ENCODE data around the gene HMG20A.

HMG20A gene

DNA sequence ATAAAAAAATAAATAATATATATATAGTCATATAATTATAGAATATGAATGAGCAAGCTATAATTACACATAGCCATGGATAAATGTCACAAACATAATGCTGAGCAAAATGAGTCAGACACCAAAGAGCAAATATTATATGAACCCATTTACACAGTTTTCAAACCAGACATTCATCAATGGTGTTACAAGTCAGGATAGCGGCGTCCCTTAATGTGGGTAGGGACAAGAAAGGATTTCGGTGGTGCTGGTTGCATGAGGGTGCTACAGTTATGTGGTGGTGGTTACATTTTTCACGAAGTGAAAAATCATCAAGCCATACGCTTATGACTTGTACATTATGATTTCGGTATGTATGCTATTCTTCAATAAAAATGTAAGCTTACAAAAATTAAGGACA lies 100.5 kb downstream of the HMG20A start:
- in situ Hi-C loops (cut with MboI; ENCODE audit: low sequenced_read_pairs) = no loop called here

DNA sequence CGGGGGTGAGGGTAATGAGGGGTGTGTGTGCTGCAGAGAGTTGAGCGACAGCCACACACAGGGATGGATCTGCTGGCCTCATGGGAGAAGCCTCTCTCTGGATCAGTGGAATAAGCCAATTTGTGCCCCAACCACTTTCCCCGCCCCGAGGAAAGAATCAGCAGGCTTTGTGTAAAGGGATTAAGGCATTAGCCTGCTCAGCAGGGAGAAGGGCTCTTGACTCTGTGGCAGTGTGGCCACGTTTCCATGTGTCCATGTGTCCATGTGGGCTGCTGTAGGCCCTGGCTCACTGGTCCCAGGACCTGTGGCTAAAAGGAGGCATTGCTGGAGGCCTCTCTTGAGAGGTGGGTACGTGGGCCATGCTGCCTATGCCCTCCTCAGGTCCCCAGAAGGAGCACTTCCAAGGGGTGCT lies 104.7 kb downstream of the HMG20A start:
- H3K4me1 ChIP-seq = no peaks in the 10 kb centered on the region
- no peak overlapping the region for H3K4me3 ChIP-seq
- peaks cover 9% of the 10 kb centered on the region; the same call in 1 of the 2 replicates for H3K27me3 ChIP-seq (ENCODE audit: low read depth)
- in situ Hi-C loops (cut with MboI; ENCODE audit: low sequenced_read_pairs) = no loop called here
- no peak for DNase-seq (ENCODE audit: low spot score in 2 of 2)
- H3K9me3 ChIP-seq = no peaks in the 10 kb centered on the region
- no peaks in the 10 kb centered on the region for H3K36me3 ChIP-seq (replicated peaks)

More for the DNA sequence above, 100.5 kb downstream of the HMG20A start:
- no peak overlapping the region for H3K4me3 ChIP-seq
- no peaks in the 10 kb centered on the region for H3K4me1 ChIP-seq
- peaks cover 9% of the 10 kb centered on the region; the same call in 1 of the 2 replicates for H3K27me3 ChIP-seq (ENCODE audit: low read depth)
- DNase-seq (ENCODE audit: low spot score in 2 of 2) = no peak
- no peaks in the 10 kb centered on the region for H3K36me3 ChIP-seq (replicated peaks)
- H3K9me3 ChIP-seq = no peaks in the 10 kb centered on the region

DNA sequence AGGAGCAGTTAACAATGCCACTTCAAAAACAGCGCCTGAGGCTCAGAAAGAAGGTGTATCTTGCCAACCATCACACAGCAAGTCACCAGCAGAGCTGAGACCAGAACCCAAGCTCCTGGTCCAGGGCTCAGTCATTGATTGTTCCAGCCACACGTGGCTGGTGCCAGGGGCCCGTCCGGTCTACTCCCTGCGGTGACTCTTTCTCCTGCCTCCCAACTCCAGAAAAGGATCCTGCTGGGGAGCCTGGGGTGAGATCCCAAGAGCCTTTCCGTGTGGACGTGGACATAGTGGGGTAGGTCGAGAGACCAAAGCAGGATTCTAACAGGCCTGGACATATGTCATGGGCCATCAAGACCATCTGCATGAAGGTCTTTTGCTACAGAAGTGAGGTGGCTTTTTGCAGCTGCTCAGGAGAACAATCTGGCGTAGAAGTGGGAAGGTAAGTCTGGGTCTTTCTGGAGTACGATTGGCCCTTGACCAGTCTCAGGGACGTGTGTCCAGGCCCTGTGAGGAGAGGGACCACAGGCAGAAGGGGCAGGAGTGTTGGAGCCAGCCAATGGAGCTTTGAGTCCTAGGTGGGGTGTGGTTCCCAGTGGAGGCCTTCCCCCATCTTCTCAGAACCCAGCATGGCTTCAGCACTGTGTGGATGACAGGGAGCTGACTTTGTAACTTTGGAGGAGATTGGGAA lies 105.4 kb downstream of the HMG20A start:
- in situ Hi-C loops (cut with MboI; ENCODE audit: low sequenced_read_pairs) = no loop called here
- H3K27me3 ChIP-seq (ENCODE audit: low read depth) = peaks cover 9% of the 10 kb centered on the region; the same call in 1 of the 2 replicates
- no peak overlapping the region for H3K4me3 ChIP-seq
- H3K9me3 ChIP-seq = no peaks in the 10 kb centered on the region
- H3K4me1 ChIP-seq = no peaks in the 10 kb centered on the region
- no peaks in the 10 kb centered on the region for H3K36me3 ChIP-seq (replicated peaks)
- DNase-seq (ENCODE audit: low spot score in 2 of 2) = no peak

DNA sequence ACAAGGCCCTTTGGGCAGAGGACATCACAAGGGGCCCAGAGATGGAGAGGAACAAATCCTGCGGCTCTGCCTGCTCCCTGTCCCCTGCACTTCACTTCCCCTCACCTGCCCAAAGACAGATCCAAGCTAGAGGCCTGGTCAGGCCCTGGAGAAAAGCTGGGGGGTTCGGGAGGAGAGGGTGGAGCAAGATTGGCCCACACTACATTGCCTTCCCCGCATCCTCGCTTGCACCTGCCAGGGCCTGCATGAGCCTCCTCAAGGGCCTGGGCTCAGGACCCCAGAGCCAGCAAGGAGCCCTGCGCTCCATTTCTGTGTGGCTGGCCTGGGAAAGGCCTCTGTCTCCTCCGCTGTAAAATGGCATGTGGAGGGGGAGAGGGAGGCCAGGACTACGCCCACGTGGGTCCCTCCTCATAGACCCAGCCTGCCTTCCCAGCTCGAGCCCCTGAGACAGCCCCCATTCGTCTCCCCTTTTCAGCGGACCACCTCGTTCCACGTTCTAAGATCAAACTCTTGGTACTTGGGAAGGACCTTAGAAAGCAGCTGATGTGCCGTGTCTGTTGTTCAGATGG lies 106.0 kb downstream of the HMG20A start:
- no peak overlapping the region for H3K4me3 ChIP-seq
- no peaks in the 10 kb centered on the region for H3K36me3 ChIP-seq (replicated peaks)
- peaks cover 9% of the 10 kb centered on the region; the same call in 1 of the 2 replicates for H3K27me3 ChIP-seq (ENCODE audit: low read depth)
- no peaks in the 10 kb centered on the region for H3K4me1 ChIP-seq
- DNase-seq (ENCODE audit: low spot score in 2 of 2) = no peak
- in situ Hi-C loops (cut with MboI; ENCODE audit: low sequenced_read_pairs) = no loop called here
- no peaks in the 10 kb centered on the region for H3K9me3 ChIP-seq

DNA sequence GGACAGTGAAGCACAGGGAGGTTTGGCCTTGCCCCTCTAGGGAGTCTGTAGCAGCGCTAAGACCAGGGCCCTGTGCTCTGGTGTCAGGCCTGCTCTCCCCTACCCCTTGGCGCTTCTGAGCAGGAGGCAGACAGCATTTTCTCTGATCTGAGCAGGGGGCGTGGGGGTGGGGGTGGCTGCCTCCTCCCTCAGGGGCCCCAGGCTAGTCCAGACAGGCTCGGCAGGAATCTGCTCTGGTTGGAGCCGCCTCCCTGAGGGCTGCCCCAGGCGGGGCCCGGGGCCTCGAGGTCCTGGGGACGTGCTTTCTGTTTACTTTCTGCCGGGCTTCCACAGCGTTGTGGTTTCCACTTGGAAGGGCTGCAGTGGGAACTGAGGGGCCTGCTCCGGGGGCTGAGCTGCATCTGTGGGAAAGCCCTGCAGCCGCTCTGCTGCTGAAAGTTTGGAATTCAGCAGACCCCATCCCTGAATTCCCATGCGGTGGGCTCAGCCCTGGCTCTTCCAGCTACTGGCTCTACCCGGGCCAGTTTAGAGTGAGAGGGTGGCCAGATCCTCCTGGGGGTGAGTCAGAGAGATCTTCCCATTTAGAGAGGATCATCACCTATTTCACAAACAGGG lies 106.6 kb downstream of the HMG20A start:
- no peaks in the 10 kb centered on the region for H3K4me1 ChIP-seq
- 0 out of 2 replicates have a peak, but pooled peaks cover 5% of the 10 kb centered on the region for H3K27me3 ChIP-seq (ENCODE audit: low read depth)
- in situ Hi-C loops (cut with MboI; ENCODE audit: low sequenced_read_pairs) = no loop called here
- H3K36me3 ChIP-seq (replicated peaks) = no peaks in the 10 kb centered on the region
- H3K4me3 ChIP-seq = no peak overlapping the region
- peak in 1 of 2 experiments; percentile 56 for DNase-seq (ENCODE audit: low spot score in 2 of 2)
- H3K9me3 ChIP-seq = no peaks in the 10 kb centered on the region

DNA sequence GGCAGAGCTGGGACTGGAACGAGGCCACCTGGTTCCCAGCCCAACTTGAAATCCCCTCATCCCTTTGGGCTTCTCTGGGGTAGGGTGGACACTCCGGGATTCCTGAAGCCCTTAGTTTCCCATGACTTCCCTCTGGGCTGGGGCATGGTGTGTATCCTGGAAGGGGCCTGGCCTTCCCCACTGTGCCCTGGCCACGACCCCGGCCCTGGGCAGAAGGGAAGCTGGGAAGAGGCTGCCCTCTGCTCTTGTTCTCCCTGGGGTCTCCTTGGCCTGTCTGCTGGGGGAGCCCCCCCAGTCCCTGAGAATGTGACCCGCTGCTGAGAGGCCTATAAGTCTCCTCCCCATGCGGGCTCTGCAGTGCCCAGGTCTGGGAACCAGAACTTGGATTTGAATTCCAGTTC lies 107.1 kb downstream of the HMG20A start:
- no peak overlapping the region for H3K4me3 ChIP-seq
- 0 out of 2 replicates have a peak, but pooled peaks cover 3% of the 10 kb centered on the region for H3K27me3 ChIP-seq (ENCODE audit: low read depth)
- no peak for DNase-seq (ENCODE audit: low spot score in 2 of 2)
- in situ Hi-C loops (cut with MboI; ENCODE audit: low sequenced_read_pairs) = no loop called here
- H3K4me1 ChIP-seq = no peaks in the 10 kb centered on the region
- H3K36me3 ChIP-seq (replicated peaks) = no peaks in the 10 kb centered on the region
- H3K9me3 ChIP-seq = no peaks in the 10 kb centered on the region

DNA sequence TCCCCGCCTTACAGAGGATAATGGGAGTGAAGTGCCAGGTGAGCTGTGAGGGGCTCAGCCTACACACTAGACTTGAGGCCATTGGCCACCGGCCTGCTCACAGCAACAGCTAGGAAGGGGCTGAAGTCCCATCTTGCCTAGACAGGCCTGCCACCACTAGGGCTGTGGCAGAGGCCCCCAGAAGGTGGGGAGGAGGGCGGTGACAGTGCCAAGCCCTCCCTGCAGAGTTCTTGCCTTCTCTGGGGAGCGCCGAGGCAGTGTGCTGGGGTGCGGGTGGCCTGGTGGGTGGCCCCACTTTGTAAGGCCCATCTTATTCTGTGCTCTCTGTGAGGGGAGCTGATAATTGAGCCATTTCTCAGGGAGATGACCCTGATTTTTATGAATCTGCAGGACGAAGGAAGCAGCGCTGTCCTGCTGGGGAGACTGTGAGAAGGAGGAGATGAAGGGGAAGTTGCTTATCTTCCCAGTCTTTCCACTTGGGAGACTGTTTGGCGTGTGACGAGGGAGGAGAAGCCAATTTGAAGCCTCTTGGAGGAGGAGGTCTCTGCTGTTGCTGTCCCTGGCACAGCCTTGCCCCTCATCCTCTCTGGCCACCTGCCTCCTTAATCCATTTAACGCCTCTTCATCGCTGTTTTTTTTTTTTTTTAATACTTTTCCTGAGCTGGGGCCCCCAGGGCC lies 107.7 kb downstream of the HMG20A start:
- in situ Hi-C loops (cut with MboI; ENCODE audit: low sequenced_read_pairs) = no loop called here
- Histone ChIP-seq H3K4me1 (no peaks in the 10 kb centered on the region), H3K4me3 (no peak overlapping the region), H3K9me3 (no peaks in the 10 kb centered on the region), H3K36me3 (replicated peaks) (no peaks in the 10 kb centered on the region), H3K27me3 (ENCODE audit: low read depth) (no peaks in the 10 kb centered on the region)
- DNase-seq (ENCODE audit: low spot score in 2 of 2) = no peak

DNA sequence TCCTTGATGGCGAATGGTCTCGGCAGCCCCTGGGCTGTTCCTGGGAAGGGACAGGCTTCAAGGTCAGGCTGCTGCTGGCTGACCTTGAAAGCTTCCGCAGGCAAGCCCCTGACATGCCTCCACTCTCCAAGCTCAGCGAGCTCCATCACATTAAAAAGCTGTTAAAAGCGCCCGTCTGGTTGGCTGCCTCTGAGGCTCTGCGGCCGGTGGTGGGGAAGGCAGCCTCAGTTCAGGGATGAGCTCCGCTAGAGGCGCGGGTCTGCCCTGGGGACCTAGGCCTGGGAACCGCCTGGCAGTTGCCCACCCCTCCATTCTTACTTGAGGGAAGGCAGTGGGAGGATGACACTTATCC lies 108.3 kb downstream of the HMG20A start:
- DNase-seq (ENCODE audit: low spot score in 2 of 2) = no peak
- H3K4me1 ChIP-seq = peaks cover 3% of the 10 kb centered on the region; the same call in 1 of the 2 replicates
- H3K36me3 ChIP-seq (replicated peaks) = no peaks in the 10 kb centered on the region
- no peaks in the 10 kb centered on the region for H3K9me3 ChIP-seq
- no peak overlapping the region for H3K4me3 ChIP-seq
- H3K27me3 ChIP-seq (ENCODE audit: low read depth) = no peaks in the 10 kb centered on the region
- in situ Hi-C loops (cut with MboI; ENCODE audit: low sequenced_read_pairs) = no loop called here

DNA sequence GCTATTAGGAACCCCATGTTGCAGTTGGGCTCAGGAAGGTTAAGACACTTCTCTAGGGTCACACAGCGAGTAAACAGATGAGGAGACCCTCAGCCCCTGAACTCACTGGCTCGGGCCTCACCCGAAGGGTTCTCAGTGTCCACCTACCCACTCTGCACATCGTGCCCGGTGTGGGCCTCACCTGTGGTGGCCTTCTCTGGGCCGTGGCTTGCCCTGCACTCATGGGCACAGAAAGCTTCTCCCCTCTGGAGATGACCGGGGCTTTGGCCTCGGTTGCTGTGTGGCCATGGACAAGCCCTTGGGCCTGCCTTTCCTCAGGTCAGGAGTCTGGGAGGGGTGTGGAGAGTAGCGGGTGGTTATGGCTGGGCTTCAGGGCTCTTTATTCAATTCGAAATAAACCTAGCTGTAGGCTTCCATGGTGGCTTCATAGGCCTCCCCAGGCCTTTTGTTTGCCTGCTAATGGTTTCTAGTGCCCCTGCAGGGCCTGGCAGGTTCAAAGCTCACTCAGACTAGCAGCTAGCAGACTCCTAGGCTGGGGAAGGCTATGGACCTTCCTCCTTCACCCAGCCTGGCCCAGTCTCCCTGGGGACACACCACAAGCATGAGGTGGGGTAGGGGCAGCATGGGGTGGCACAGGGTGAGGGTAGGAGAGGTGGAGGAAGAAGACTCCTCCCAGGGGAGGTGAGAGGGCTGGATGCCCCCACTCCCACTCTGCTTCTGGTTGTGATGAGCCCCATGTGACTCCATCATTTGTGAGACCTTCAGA lies 108.9 kb downstream of the HMG20A start:
- Histone ChIP-seq H3K36me3 (replicated peaks) (no peaks in the 10 kb centered on the region), H3K9me3 (no peaks in the 10 kb centered on the region), H3K27me3 (ENCODE audit: low read depth) (no peaks in the 10 kb centered on the region), H3K4me3 (no peak overlapping the region), H3K4me1 (peaks cover 3% of the 10 kb centered on the region; the same call in 1 of the 2 replicates)
- in situ Hi-C loops (cut with MboI; ENCODE audit: low sequenced_read_pairs) = no loop called here
- no peak for DNase-seq (ENCODE audit: low spot score in 2 of 2)

DNA sequence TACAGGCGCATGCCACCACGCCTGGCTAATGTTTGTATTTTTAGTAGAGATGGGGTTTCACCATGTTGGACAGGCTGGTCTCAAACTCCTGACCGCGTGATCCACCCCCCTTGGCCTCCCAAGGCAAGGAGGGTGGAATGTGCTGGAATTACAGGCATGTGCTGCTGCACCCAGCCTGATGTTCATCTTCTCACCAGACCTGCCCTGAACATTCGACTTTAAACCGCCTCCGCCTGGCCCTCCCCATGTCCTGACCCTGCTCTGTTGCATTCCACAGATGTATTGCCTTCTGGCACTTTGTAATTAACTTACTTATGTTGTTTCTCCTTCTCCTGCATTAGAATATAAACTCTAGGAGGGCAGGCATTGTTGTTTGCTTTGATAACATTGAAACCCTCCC lies 109.9 kb downstream of the HMG20A start:
- H3K4me1 ChIP-seq = peaks cover 3% of the 10 kb centered on the region; the same call in 1 of the 2 replicates
- in situ Hi-C loops (cut with MboI; ENCODE audit: low sequenced_read_pairs) = no loop called here
- no peak overlapping the region for H3K4me3 ChIP-seq
- no peaks in the 10 kb centered on the region for H3K27me3 ChIP-seq (ENCODE audit: low read depth)
- no peaks in the 10 kb centered on the region for H3K9me3 ChIP-seq
- no peaks in the 10 kb centered on the region for H3K36me3 ChIP-seq (replicated peaks)
- DNase-seq (ENCODE audit: low spot score in 2 of 2) = no peak

DNA sequence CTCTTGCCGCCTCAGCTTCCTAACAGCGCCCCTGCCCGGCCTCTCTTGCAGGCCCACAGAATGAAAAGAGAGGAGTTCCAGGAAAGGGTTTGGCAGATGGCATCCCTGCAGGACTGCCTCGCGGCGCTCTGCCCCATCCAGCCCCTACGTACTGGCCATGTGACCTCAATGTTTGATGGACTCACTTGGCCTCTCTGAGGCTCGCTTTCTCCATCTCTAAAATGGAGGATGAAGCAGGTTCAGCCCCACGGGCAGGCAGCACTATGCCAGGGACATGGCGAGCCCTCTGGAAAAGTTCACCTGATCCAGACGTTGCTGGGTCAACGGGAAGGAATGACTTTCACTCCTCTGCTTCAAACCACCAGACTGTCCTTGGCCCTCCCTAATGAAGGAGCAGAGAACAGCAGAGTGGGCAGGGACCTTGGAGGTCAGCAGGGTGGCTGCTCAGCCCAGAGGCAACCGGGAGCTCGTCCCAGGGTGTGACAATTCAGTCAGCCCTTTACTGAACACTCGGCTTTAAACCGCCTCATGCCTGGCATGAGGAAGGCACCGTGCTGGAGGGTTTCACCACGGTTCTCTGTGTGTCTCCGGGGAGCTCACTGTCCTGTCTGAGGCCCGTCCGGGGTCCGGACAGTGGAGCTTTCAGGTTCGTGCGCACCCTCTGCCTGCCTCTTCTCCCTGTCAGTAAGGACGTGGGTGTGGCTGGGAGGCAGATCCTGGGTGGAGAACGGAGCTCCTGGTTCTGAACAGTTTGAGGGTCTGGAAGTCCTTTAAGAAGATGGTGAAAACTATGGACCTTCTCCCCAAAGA lies 110.7 kb downstream of the HMG20A start:
- H3K4me3 ChIP-seq = no peak overlapping the region
- DNase-seq (ENCODE audit: low spot score in 2 of 2) = no peak
- no peaks in the 10 kb centered on the region for H3K9me3 ChIP-seq
- H3K36me3 ChIP-seq (replicated peaks) = no peaks in the 10 kb centered on the region
- in situ Hi-C loops (cut with MboI; ENCODE audit: low sequenced_read_pairs) = no loop called here
- no peaks in the 10 kb centered on the region for H3K27me3 ChIP-seq (ENCODE audit: low read depth)
- peaks cover 3% of the 10 kb centered on the region; the same call in 1 of the 2 replicates for H3K4me1 ChIP-seq

DNA sequence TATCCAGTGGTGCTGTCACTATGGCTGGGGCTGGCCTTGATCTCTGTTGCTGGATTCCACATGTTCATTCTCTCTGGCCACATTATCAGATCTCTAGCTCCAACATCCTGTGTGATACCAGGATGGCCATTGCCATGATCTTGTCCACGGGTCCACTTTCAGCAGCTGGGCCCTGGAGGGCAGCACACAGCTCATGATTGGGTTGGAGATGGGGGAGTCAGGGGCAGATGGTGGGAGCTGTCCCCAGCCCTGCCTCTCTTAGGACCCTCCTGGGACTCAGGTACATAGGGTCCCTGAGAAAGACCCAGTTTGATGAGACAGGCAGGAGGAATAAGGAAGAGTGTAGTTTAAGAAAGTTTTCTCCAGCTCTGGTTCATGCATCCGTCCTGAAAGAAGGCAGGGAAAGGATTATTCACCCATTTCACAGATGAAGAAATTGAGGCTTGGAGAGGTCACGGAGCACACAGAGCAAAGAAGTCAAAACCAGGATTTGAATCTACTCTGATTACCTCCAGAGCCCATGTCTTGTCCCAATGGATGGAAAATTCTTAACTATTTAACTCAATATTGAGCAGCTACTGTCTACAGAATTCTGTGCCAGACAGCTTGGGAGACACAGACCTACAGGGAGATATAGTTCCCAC lies 111.5 kb downstream of the HMG20A start:
- no peak for DNase-seq (ENCODE audit: low spot score in 2 of 2)
- H3K4me3 ChIP-seq = no peak overlapping the region
- no peaks in the 10 kb centered on the region for H3K36me3 ChIP-seq (replicated peaks)
- peaks cover 3% of the 10 kb centered on the region; the same call in 1 of the 2 replicates for H3K4me1 ChIP-seq
- in situ Hi-C loops (cut with MboI; ENCODE audit: low sequenced_read_pairs) = no loop called here
- no peaks in the 10 kb centered on the region for H3K9me3 ChIP-seq
- H3K27me3 ChIP-seq (ENCODE audit: low read depth) = no peaks in the 10 kb centered on the region

Data from HAP-1 (cell line).